GM06990 (cell line): ENCODE data around the gene LARP4B.
"Not testable (repeated sequence)": the region's sequence is repeated elsewhere in the genome, so short reads cannot be mapped to it uniquely, and the experiment has no call there.

Source experiments
- DNase-seq: peaks from one replicate; pipeline ENCODE4 v3.0.0-alpha.2; 2011; ENCODE audit not compliant: insufficient read length; ENCODE audit errors: extremely low read depth
- H3K27me3 ChIP-seq: replicated peaks from 2 replicates; pipeline ENCODE4 v1.6.0; 2011; ENCODE audit warnings: low read length; ENCODE audit not compliant: control insufficient read depth, insufficient read depth
- H3K36me3 ChIP-seq: 2 replicates; pipeline ENCODE4 v1.5.1; 2011; ENCODE audit warnings: low read length; ENCODE audit not compliant: control insufficient read depth, insufficient read depth
- H3K4me3 ChIP-seq: replicated peaks from 2 replicates; pipeline ENCODE4 v1.5.1; 2011; ENCODE audit warnings: low read depth, mild to moderate bottlenecking, control low read depth, low read length
- TF ChIP-seq, protein P1 (sequence below): IDR thresholded peaks from 2 replicates; pipeline ENCODE4 v1.5.1; 2011; ENCODE audit warnings: low read length, control low read depth, mild to moderate bottlenecking, inconsistent platforms; ENCODE audit not compliant: insufficient read depth, poor library complexity, severe bottlenecking

LARP4B gene

DNA sequence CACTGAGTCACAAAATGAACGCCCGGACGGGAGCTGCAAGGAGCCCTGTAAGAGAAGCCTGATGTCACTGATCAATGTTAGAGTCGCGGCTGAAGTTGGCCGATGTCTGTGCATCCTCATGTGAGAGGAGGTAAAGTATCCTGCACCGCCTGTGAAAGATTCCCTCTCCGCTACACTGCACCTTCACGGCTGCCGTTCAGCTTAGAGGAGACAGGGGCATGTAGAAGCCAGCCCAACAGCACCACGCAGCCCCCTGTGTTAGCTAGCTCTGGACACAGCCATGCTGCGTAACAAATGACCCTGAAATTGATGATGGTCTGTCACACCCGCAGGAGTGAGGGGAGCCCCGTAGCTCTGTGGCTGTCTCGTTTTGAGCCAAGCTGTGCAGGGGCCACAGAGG is 160.5 kb downstream of the LARP4B start:
- no peak for DNase-seq
- Histone ChIP-seq H3K4me3 (no peak overlapping the region), H3K27me3 (no peaks in the 10 kb centered on the region; the same call in 1 of the 2 replicates), H3K36me3 (no peaks in the 10 kb centered on the region)
- TF ChIP-seq, protein P1, sequence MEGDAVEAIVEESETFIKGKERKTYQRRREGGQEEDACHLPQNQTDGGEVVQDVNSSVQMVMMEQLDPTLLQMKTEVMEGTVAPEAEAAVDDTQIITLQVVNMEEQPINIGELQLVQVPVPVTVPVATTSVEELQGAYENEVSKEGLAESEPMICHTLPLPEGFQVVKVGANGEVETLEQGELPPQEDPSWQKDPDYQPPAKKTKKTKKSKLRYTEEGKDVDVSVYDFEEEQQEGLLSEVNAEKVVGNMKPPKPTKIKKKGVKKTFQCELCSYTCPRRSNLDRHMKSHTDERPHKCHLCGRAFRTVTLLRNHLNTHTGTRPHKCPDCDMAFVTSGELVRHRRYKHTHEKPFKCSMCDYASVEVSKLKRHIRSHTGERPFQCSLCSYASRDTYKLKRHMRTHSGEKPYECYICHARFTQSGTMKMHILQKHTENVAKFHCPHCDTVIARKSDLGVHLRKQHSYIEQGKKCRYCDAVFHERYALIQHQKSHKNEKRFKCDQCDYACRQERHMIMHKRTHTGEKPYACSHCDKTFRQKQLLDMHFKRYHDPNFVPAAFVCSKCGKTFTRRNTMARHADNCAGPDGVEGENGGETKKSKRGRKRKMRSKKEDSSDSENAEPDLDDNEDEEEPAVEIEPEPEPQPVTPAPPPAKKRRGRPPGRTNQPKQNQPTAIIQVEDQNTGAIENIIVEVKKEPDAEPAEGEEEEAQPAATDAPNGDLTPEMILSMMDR: no peak

DNA sequence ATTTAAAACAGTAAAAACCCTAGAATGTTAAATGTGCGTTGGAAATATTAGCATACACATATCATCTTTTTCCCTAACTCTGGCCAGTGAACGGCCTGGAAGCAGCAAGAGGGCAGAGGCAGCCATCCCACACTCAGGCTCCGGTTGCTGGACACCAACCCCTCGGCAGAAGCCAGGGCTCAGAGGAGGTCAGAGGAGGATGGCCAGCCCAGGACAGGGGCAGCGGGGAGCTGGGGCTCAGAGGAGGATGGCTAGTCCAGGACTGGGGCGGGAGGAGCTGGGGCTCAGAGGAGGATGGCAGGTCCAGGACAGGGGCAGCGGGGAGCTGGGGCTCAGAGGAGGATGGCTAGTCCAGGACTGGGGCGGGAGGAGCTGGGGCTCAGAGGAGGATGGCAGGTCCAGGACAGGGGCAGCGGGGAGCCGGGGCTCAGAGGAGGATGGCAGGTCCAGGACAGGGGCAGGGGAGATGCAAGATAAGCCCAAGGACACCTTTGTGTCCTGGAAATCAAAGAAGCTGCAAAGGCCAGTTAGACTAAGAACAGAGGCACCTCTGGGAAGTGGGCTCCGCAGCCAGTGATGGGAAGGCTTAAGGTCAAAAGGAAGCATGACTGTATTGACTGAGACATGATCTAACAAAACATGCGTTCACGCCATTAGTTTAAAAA is 161.3 kb downstream of the LARP4B start:
- not testable (repeated sequence) for H3K36me3 ChIP-seq, DNase-seq, H3K27me3 ChIP-seq, H3K4me3 ChIP-seq

DNA sequence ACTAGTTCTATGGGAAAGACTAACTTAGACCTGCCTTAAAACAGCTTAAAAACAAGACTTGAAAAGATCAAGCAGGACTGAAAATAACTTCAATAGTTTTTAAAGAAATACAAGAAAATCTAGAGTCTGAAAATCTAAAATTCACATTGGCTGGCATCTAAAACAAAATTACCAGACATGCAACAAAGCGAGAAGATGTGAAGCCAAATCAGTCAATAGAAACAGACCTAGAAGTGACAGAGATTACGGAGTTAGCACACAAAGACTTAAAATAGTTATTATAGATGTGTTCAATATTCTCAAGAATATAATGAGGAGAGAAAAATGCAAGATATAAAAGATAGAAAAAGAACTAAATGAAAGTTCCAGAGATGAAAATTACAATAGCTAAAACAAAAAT is 163.7 kb downstream of the LARP4B start:
- no peak for DNase-seq
- no peaks in the 10 kb centered on the region for H3K36me3 ChIP-seq
- no peak overlapping the region for H3K4me3 ChIP-seq
- TF ChIP-seq, protein P1: no peak
- H3K27me3 ChIP-seq: no peaks in the 10 kb centered on the region

DNA sequence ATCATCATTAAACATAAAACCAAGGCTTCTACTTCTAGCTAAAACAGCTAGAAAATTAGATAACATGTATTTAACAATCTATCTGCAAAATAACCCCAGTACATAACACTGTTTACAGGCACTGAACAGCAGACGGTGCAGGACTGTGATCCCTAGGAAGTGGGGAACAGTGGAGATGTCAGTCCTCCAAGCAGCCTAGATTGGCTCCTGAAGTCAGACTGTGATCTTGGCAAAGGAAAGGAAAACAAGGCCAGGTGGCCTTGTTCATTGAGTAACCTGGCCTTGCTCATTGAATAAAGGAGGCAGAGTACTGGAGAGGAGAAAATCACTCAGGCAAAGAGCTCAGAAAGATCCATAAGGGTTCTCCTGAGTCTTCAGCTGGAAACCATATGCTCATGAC is 164.3 kb downstream of the LARP4B start:
- no peak overlapping the region for H3K4me3 ChIP-seq
- H3K36me3 ChIP-seq: no peaks in the 10 kb centered on the region
- TF ChIP-seq, protein P1: no peak
- no peak for DNase-seq
- no peaks in the 10 kb centered on the region for H3K27me3 ChIP-seq

DNA sequence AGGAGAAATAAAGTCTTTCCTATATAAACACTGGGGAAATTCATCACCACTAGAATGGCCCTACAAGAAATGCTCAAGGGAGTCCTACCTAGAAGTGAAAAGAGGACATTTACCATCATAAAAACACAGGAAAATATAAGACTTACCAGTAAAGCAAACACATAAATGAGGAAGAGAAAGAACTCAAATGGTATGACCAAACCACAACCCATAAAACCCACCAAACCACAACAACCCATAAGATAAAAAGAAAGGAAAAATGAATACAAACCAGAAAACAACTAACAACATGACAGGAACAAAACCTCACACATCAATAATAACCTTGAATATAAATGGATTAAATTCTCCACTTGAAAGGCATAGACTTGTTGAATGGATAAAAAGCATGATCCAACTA is 170.1 kb downstream of the LARP4B start:
- H3K36me3 ChIP-seq: no peaks in the 10 kb centered on the region
- H3K27me3 ChIP-seq: no peaks in the 10 kb centered on the region
- H3K4me3 ChIP-seq: no peak overlapping the region
- no peak for DNase-seq
- TF ChIP-seq, protein P1: no peak

DNA sequence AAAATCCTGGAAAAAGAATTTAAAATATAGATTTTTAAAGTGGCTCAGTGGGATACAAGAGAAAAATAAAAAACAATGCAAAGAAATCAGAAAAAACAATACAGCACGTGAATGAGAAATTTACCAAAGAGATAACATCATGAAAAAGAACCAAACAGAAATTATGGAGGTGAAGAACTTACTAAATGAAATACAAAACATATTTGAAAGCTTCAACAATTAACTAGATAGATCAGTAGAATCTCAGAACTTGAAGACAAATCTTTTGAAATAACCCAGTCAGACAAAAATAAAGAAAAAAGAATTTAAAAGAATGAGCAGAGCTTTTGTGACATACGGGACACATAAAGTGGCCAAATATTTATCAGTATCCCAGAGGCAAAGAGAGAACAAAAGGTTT is 170.9 kb downstream of the LARP4B start:
- Histone ChIP-seq H3K4me3 (no peak overlapping the region), H3K27me3 (no peaks in the 10 kb centered on the region), H3K36me3 (no peaks in the 10 kb centered on the region)
- no peak for DNase-seq
- TF ChIP-seq, protein P1: no peak
